Measurements from ENCODE around the gene FRMD4A. TPM values are rescaled to one million over a fixed set of nuclear protein-coding genes. Genes with fewer than 3 reads are reported as not detected.

The FRMD4A gene
- total RNA-seq, 2 experiments from 2014 or later: 0.82 to 0.94 TPM

- peaks cover 47% of the 10 kb centered on the region for H3K36me3 Mint-ChIP-seq (ENCODE audit: low read depth)
- POLR2A ChIA-PET: no interaction called here
- ATAC-seq (no peak), DNase-seq (no peak)
- H3K27me3 Mint-ChIP-seq (ENCODE audit: low read depth): no peaks in the 10 kb centered on the region
- peaks cover 12% of the 10 kb centered on the region for H3K9me3 Mint-ChIP-seq (ENCODE audit: insufficient read depth)
- H3K27ac Mint-ChIP-seq: no peak overlapping the region
- no peaks in the 10 kb centered on the region for H3K4me1 Mint-ChIP-seq (ENCODE audit: low read depth)
- CTCF ChIA-PET: interaction anchor here (1.8 kb wide), 1 partner anchor 9 kb away, joined by 5 read pairs; no protein-coding TSS in a partner anchor
- H3K4me3 Mint-ChIP-seq: no peak overlapping the region
Observed at GRCh38 chr10:13637303-13637856, 693.3 kb downstream of the FRMD4A start.

- Mint-ChIP-seq H3K9me3 (ENCODE audit: insufficient read depth) (peaks cover 7% of the 10 kb centered on the region), H3K27me3 (ENCODE audit: low read depth) (no peaks in the 10 kb centered on the region), H3K4me3 (no peak overlapping the region), H3K27ac (no peak overlapping the region), H3K36me3 (ENCODE audit: low read depth) (peaks cover 41% of the 10 kb centered on the region), H3K4me1 (ENCODE audit: low read depth) (no peaks in the 10 kb centered on the region)
- POLR2A ChIA-PET: no interaction called here
- no peak for ATAC-seq
- DNase-seq: no peak
- CTCF ChIA-PET: no interaction called here
Observed at GRCh38 chr10:13636776-13637175, 693.9 kb downstream of the FRMD4A start.

GRCh38 chr10:13634207-13634606 is 696.5 kb downstream of the FRMD4A start:
- no peak overlapping the region for H3K27ac Mint-ChIP-seq
- ChIA-PET POLR2A (interaction anchor here (0.9 kb wide), 1 partner anchor 13 kb away, joined by 4 read pairs; no protein-coding TSS in a partner anchor), CTCF (no interaction called here)
- no peaks in the 10 kb centered on the region for H3K4me1 Mint-ChIP-seq (ENCODE audit: low read depth)
- peaks cover 26% of the 10 kb centered on the region for H3K36me3 Mint-ChIP-seq (ENCODE audit: low read depth)
- no peaks in the 10 kb centered on the region for H3K27me3 Mint-ChIP-seq (ENCODE audit: low read depth)
- DNase-seq (no peak), ATAC-seq (no peak)
- H3K4me3 Mint-ChIP-seq: no peak overlapping the region
- no peaks in the 10 kb centered on the region for H3K9me3 Mint-ChIP-seq (ENCODE audit: insufficient read depth)

- ChIA-PET POLR2A (no interaction called here), CTCF (no interaction called here)
- H3K4me1 Mint-ChIP-seq (ENCODE audit: low read depth): no peaks in the 10 kb centered on the region
- no peak overlapping the region for H3K4me3 Mint-ChIP-seq
- H3K27me3 Mint-ChIP-seq (ENCODE audit: low read depth): no peaks in the 10 kb centered on the region
- H3K27ac Mint-ChIP-seq: no peak overlapping the region
- DNase-seq (no peak), ATAC-seq (no peak)
- no peaks in the 10 kb centered on the region for H3K9me3 Mint-ChIP-seq (ENCODE audit: insufficient read depth)
- peaks cover 24% of the 10 kb centered on the region for H3K36me3 Mint-ChIP-seq (ENCODE audit: low read depth)
Observed at GRCh38 chr10:13633689-13634088, 697.0 kb downstream of the FRMD4A start.

- CTCF ChIA-PET: no interaction called here
- H3K27me3 Mint-ChIP-seq (ENCODE audit: low read depth): no peaks in the 10 kb centered on the region
Observed at GRCh38 chr10:13632884-13633440, 697.8 kb downstream of the FRMD4A start.

GRCh38 chr10:13632440-13632839 is 698.3 kb downstream of the FRMD4A start:
- Mint-ChIP-seq H3K27ac (no peak overlapping the region), H3K27me3 (ENCODE audit: low read depth) (no peaks in the 10 kb centered on the region), H3K4me3 (no peak overlapping the region), H3K36me3 (ENCODE audit: low read depth) (peaks cover 18% of the 10 kb centered on the region), H3K9me3 (ENCODE audit: insufficient read depth) (no peaks in the 10 kb centered on the region), H3K4me1 (ENCODE audit: low read depth) (no peaks in the 10 kb centered on the region)
- DNase-seq (no peak), ATAC-seq (no peak)
- POLR2A ChIA-PET: no interaction called here
- CTCF ChIA-PET: no interaction called here

More at GRCh38 chr10:13632884-13633440, 697.8 kb downstream of the FRMD4A start:
- no peaks in the 10 kb centered on the region for H3K4me1 Mint-ChIP-seq (ENCODE audit: low read depth)
- no peak for DNase-seq
- H3K9me3 Mint-ChIP-seq (ENCODE audit: insufficient read depth): no peaks in the 10 kb centered on the region
- no peak for ATAC-seq
- no peak overlapping the region for H3K27ac Mint-ChIP-seq
- H3K4me3 Mint-ChIP-seq: no peak overlapping the region
- POLR2A ChIA-PET: no interaction called here
- H3K36me3 Mint-ChIP-seq (ENCODE audit: low read depth): peaks cover 21% of the 10 kb centered on the region

- Mint-ChIP-seq H3K27me3 (ENCODE audit: low read depth) (no peaks in the 10 kb centered on the region), H3K4me3 (no peak overlapping the region), H3K9me3 (ENCODE audit: insufficient read depth) (no peaks in the 10 kb centered on the region), H3K4me1 (ENCODE audit: low read depth) (no peaks in the 10 kb centered on the region), H3K27ac (no peak overlapping the region), H3K36me3 (ENCODE audit: low read depth) (peaks cover 18% of the 10 kb centered on the region)
- POLR2A ChIA-PET: no interaction called here
- CTCF ChIA-PET: no interaction called here
- ATAC-seq (no peak), DNase-seq (no peak)
Observed at GRCh38 chr10:13631594-13631993, 699.1 kb downstream of the FRMD4A start.

- H3K9me3 Mint-ChIP-seq (ENCODE audit: insufficient read depth): no peaks in the 10 kb centered on the region
- no peaks in the 10 kb centered on the region for H3K27me3 Mint-ChIP-seq (ENCODE audit: low read depth)
- H3K4me1 Mint-ChIP-seq (ENCODE audit: low read depth): no peaks in the 10 kb centered on the region
- H3K36me3 Mint-ChIP-seq (ENCODE audit: low read depth): peaks cover 18% of the 10 kb centered on the region
- H3K4me3 Mint-ChIP-seq: no peak overlapping the region
- ATAC-seq: no peak
- POLR2A ChIA-PET: no interaction called here
- CTCF ChIA-PET: no interaction called here
- H3K27ac Mint-ChIP-seq: no peak overlapping the region
- DNase-seq: no peak
Observed at GRCh38 chr10:13630231-13630630, 700.5 kb downstream of the FRMD4A start.

GRCh38 chr10:13629116-13629515 is 701.6 kb downstream of the FRMD4A start:
- Mint-ChIP-seq H3K27ac (no peak overlapping the region), H3K36me3 (ENCODE audit: low read depth) (peaks cover 14% of the 10 kb centered on the region), H3K4me1 (ENCODE audit: low read depth) (no peaks in the 10 kb centered on the region), H3K27me3 (ENCODE audit: low read depth) (no peaks in the 10 kb centered on the region), H3K4me3 (no peak overlapping the region), H3K9me3 (ENCODE audit: insufficient read depth) (no peaks in the 10 kb centered on the region)
- CTCF ChIA-PET: interaction anchor here (1.2 kb wide), 1 partner anchor 9 kb away, joined by 5 read pairs; no protein-coding TSS in a partner anchor
- DNase-seq (no peak), ATAC-seq (no peak)
- POLR2A ChIA-PET: no interaction called here

- POLR2A ChIA-PET: no interaction called here
- no peak for ATAC-seq
- H3K36me3 Mint-ChIP-seq (ENCODE audit: low read depth): peaks cover 13% of the 10 kb centered on the region
- DNase-seq: no peak
- no peaks in the 10 kb centered on the region for H3K4me1 Mint-ChIP-seq (ENCODE audit: low read depth)
- H3K4me3 Mint-ChIP-seq: no peak overlapping the region
- no peak overlapping the region for H3K27ac Mint-ChIP-seq
- no peaks in the 10 kb centered on the region for H3K27me3 Mint-ChIP-seq (ENCODE audit: low read depth)
- H3K9me3 Mint-ChIP-seq (ENCODE audit: insufficient read depth): no peaks in the 10 kb centered on the region
- CTCF ChIA-PET: interaction anchor here (1.2 kb wide), 1 partner anchor 9 kb away, joined by 5 read pairs; no protein-coding TSS in a partner anchor
Observed at GRCh38 chr10:13628661-13629060, 702.1 kb downstream of the FRMD4A start.

GRCh38 chr10:13627459-13628310 is 703.0 kb downstream of the FRMD4A start:
- H3K9me3 Mint-ChIP-seq (ENCODE audit: insufficient read depth): no peaks in the 10 kb centered on the region
- peaks cover 11% of the 10 kb centered on the region for H3K36me3 Mint-ChIP-seq (ENCODE audit: low read depth)
- no peaks in the 10 kb centered on the region for H3K27me3 Mint-ChIP-seq (ENCODE audit: low read depth)
- H3K4me3 Mint-ChIP-seq: no peak overlapping the region
- H3K4me1 Mint-ChIP-seq (ENCODE audit: low read depth): no peaks in the 10 kb centered on the region
- ChIA-PET CTCF (no interaction called here), POLR2A (no interaction called here)
- ATAC-seq (no peak), DNase-seq (no peak)
- H3K27ac Mint-ChIP-seq: no peak overlapping the region

- ATAC-seq: no peak
- POLR2A ChIA-PET: no interaction called here
- CTCF ChIA-PET: no interaction called here
Observed at GRCh38 chr10:13624630-13625029, 706.1 kb downstream of the FRMD4A start.

More at GRCh38 chr10:13624630-13625029, 706.1 kb downstream of the FRMD4A start:
- H3K9me3 Mint-ChIP-seq (ENCODE audit: insufficient read depth): no peaks in the 10 kb centered on the region
- H3K4me3 Mint-ChIP-seq: no peak overlapping the region
- H3K27me3 Mint-ChIP-seq (ENCODE audit: low read depth): no peaks in the 10 kb centered on the region
- no peak overlapping the region for H3K27ac Mint-ChIP-seq
- no peaks in the 10 kb centered on the region for H3K4me1 Mint-ChIP-seq (ENCODE audit: low read depth)
- peaks cover 6% of the 10 kb centered on the region for H3K36me3 Mint-ChIP-seq (ENCODE audit: low read depth)
- DNase-seq: no peak

All from activated CD8-positive, alpha-beta T cell treated with anti-CD3 and anti-CD28 coated beads, Interleukin-2, amount 10 ng/mL, durations not matched to agents 7 days and 5 days (primary cell).